HepG2 (cell line): ENCODE measurements around the gene LSS. TPM values are rescaled to one million over a fixed set of nuclear protein-coding genes. Genes with fewer than 3 reads are reported as not detected.

Experiments
- CAMTA2 ChIP-seq: sonication (generic); formaldehyde crosslinking; IDR thresholded peaks from 2 replicates; pipeline ENCODE4 v1.4.0; 2020; ENCODE audit warnings: mild to moderate bottlenecking, missing genetic modification reagents, borderline replicate concordance
- CREM ChIP-seq, 2 experiments: sonication (generic) in 1 of 2; formaldehyde crosslinking in 1 of 2; IDR thresholded peaks; 2 replicates each; pipeline versions ENCODE4 v1.4.0 to v1.6.1; 2016 to 2020; ENCODE audit warnings: antibody characterized with exemption in 1 of 2, mild to moderate bottlenecking in 1 of 2, missing genetic modification reagents in 1 of 2
- EED ChIP-seq: sonication (generic); formaldehyde crosslinking; IDR thresholded peaks from 2 replicates; pipeline ENCODE4 v1.5.0; 2020; ENCODE audit warnings: mild to moderate bottlenecking, missing genetic modification reagents
- FOSL2 ChIP-seq: sonication (generic); formaldehyde crosslinking; IDR thresholded peaks from 2 replicates; pipeline ENCODE4 v1.4.0; 2020; ENCODE audit warnings: missing genetic modification reagents
- FOXK2 ChIP-seq: fragments of 450-650 bp; IDR thresholded peaks from 2 replicates; pipeline ENCODE4 v1.6.1; 2016
- HMG20B ChIP-seq: conservative IDR thresholded peaks from 2 replicates; pipeline ENCODE4 v1.6.1; 2016; ENCODE audit warnings: missing genetic modification reagents, missing compliant biosample characterization
- HNRNPLL ChIP-seq: fragments of 200-400 bp; formaldehyde crosslinking; IDR thresholded peaks from 2 replicates; pipeline ENCODE4 v1.6.1; 2017; ENCODE audit warnings: mild to moderate bottlenecking, low read depth, low read length; ENCODE audit not compliant: poor library complexity, severe bottlenecking
- IRF2 ChIP-seq: IDR thresholded peaks from 2 replicates; pipeline ENCODE4 v1.6.1; 2018; ENCODE audit warnings: missing genetic modification reagents, missing compliant biosample characterization
- MEIS1 ChIP-seq: sonication (generic); formaldehyde crosslinking; IDR thresholded peaks from 2 replicates; pipeline ENCODE4 v1.9.0; 2021; ENCODE audit warnings: mild to moderate bottlenecking, missing genetic modification reagents, moderate library complexity, borderline replicate concordance
- NCOA1 ChIP-seq: sonication (generic); formaldehyde crosslinking; IDR thresholded peaks from 2 replicates; pipeline ENCODE4 v1.9.0; 2021; ENCODE audit warnings: missing genetic modification reagents
- NCOA2 ChIP-seq: sonication (generic); formaldehyde crosslinking; IDR thresholded peaks from 2 replicates; pipeline ENCODE4 v1.8.0; 2022; ENCODE audit warnings: inconsistent platforms
- NCOR1 ChIP-seq: fragments of 200-600 bp; sonication (generic); IDR thresholded peaks from 2 replicates; pipeline ENCODE4 v1.7.0; 2017; ENCODE audit warnings: antibody characterized with exemption, low read length, borderline replicate concordance
- NR2F1 ChIP-seq, 2 experiments: fragments of 450-650 bp in 1 of 2; formaldehyde crosslinking in 1 of 2; IDR thresholded peaks; 2 replicates each; pipeline versions ENCODE4 v1.5.0 to v1.6.1; 2016 to 2020; ENCODE audit warnings: mild to moderate bottlenecking in 1 of 2, missing compliant biosample characterization in 1 of 2, missing genetic modification reagents in 1 of 2, moderate library complexity in 1 of 2
- ONECUT2 ChIP-seq: sonication (generic); formaldehyde crosslinking; IDR thresholded peaks from 2 replicates; pipeline ENCODE4 v1.4.0; 2020; ENCODE audit warnings: missing genetic modification reagents
- PTBP1 ChIP-seq: fragments of 200-400 bp; formaldehyde crosslinking; IDR thresholded peaks from 2 replicates; pipeline ENCODE4 v1.6.1; 2018; ENCODE audit warnings: low read length, low read depth; ENCODE audit not compliant: poor library complexity, severe bottlenecking
- RFX1 ChIP-seq: fragments of 450-650 bp; IDR thresholded peaks from 2 replicates; pipeline ENCODE4 v1.6.1; 2017
- SALL2 ChIP-seq: sonication (generic); formaldehyde crosslinking; IDR thresholded peaks from 2 replicates; pipeline ENCODE4 v1.8.1; 2023; ENCODE audit warnings: mild to moderate bottlenecking, missing genetic modification reagents, inconsistent platforms
- THRA ChIP-seq: sonication (generic); formaldehyde crosslinking; IDR thresholded peaks from 2 replicates; pipeline ENCODE4 v1.4.0; 2020; ENCODE audit warnings: missing genetic modification reagents, borderline replicate concordance
- U2AF2 ChIP-seq: fragments of 200-400 bp; formaldehyde crosslinking; IDR thresholded peaks from 2 replicates; pipeline ENCODE4 v1.6.1; 2017; ENCODE audit warnings: low read depth, mild to moderate bottlenecking, low read length
- ZNF446 ChIP-seq: sonication (generic); formaldehyde crosslinking; IDR thresholded peaks from 2 replicates; pipeline ENCODE4 v1.5.0; 2020; ENCODE audit warnings: mild to moderate bottlenecking, missing genetic modification reagents
- ZNF556 ChIP-seq: sonication (generic); formaldehyde crosslinking; IDR thresholded peaks from 2 replicates; pipeline ENCODE4 v1.4.0; 2020; ENCODE audit warnings: mild to moderate bottlenecking, missing genetic modification reagents, borderline replicate concordance
- ZNF614 ChIP-seq: IDR thresholded peaks from 2 replicates; pipeline ENCODE4 v1.6.1; 2018; ENCODE audit warnings: missing biosample characterization, missing genetic modification reagents, inconsistent platforms, borderline replicate concordance
- ZNF687 ChIP-seq: sonication (generic); formaldehyde crosslinking; IDR thresholded peaks from 2 replicates; pipeline ENCODE4 v1.5.1; 2020; ENCODE audit warnings: mild to moderate bottlenecking, missing genetic modification reagents, moderate library complexity
- ZNF772 ChIP-seq: sonication (generic); formaldehyde crosslinking; IDR thresholded peaks from 2 replicates; pipeline ENCODE4 v1.5.0; 2020; ENCODE audit warnings: mild to moderate bottlenecking, missing genetic modification reagents
- ZNF777 ChIP-seq: sonication (generic); formaldehyde crosslinking; IDR thresholded peaks from 2 replicates; pipeline ENCODE4 v1.4.0; 2020; ENCODE audit warnings: missing genetic modification reagents
- polyA plus RNA-seq, 8 experiments: library from polyadenylated mRNA; depleted of rRNA in 3 of 8; stranded (reverse) in 7 of 8; unstranded in 1 of 8; fragments of >200 nt; fragmentation: Illumina TruSeq in 4 of 8; extraction: Trizol in 4 of 8; gene quantifications; 2 replicates each; pipeline versions ENCODE4 v1.2.1 to v1.2.3, GENCODE V29; 2011 to 2016; ENCODE audit warnings: low read depth in 4 of 8, missing spikeins in 1 of 8, mixed read lengths in 1 of 8; ENCODE audit not compliant: insufficient read depth in 1 of 8
- total RNA-seq, 5 experiments: library from RNA; depleted of rRNA; stranded (reverse); fragments of >200 nt; fragmentation: Illumina TruSeq; extraction: Trizol; gene quantifications; 2 replicates each; pipeline ENCODE4 v1.2.3, GENCODE V29; 2016; ENCODE audit warnings: low read depth in 1 of 5

The LSS gene
- total and polyA plus RNA-seq, 2 of the 13 experiments (the other 11 are each of a cell fraction or from before 2014, with no cell fraction given), result 72.6 to 113 TPM

- TF ChIP-seq ZNF614, result no peak; the same call in 1 of the 2 replicates
- TF ChIP-seq ONECUT2 (CRISPR knock-in tag), result no peak
- TF ChIP-seq NCOA2 (CRISPR knock-in tag), result peak; percentile 38; the same call in 1 of the 2 replicates
- peak; percentile 71; the same call in 1 of the 2 replicates for TF ChIP-seq ZNF446 (CRISPR knock-in tag)
- peak; percentile 92 for TF ChIP-seq ZNF687 (CRISPR knock-in tag)
- no peak for TF ChIP-seq PTBP1
- peak; percentile 51 to 74 for TF ChIP-seq NR2F1 (CRISPR knock-in tag; IDR thresholded peaks at IDR 0.05)
- TF ChIP-seq NCOA1 (CRISPR knock-in tag), result peak; percentile 37; the same call in 1 of the 2 replicates
- TF ChIP-seq EED (CRISPR knock-in tag), result no peak
- TF ChIP-seq ZNF777 (CRISPR knock-in tag), result no peak; the same call in 1 of the 2 replicates
- 0 out of 2 replicates have a peak, but pooled peaks have one; percentile 32 for TF ChIP-seq IRF2 (CRISPR knock-in tag)
- no peak for TF ChIP-seq THRA (CRISPR knock-in tag)
- no peak for TF ChIP-seq FOXK2
- TF ChIP-seq HNRNPLL, result peak; percentile 60
- TF ChIP-seq SALL2, result no peak
- TF ChIP-seq NCOR1, result no peak; the same call in 1 of the 2 replicates
- TF ChIP-seq ZNF556 (CRISPR knock-in tag), result no peak
- TF ChIP-seq RFX1, result no peak
- TF ChIP-seq MEIS1 (CRISPR knock-in tag), result 0 out of 2 replicates have a peak, but pooled peaks have one; percentile 43
- no peak for TF ChIP-seq CAMTA2 (CRISPR knock-in tag)
- TF ChIP-seq U2AF2, result no peak
- no peak for TF ChIP-seq HMG20B (CRISPR knock-in tag)
- peak; percentile 21; the same call in 1 of the 2 replicates for TF ChIP-seq FOSL2 (CRISPR knock-in tag)
- TF ChIP-seq CREM (IDR thresholded peaks at IDR 0.05), result no peak
- TF ChIP-seq CREM (CRISPR knock-in tag; IDR thresholded peaks at IDR 0.05), result no peak
- TF ChIP-seq ZNF772 (CRISPR knock-in tag), result 0 out of 2 replicates have a peak, but pooled peaks have one; percentile 49
Measured at GRCh38 chr21:46153247-46154154, 75.1 kb downstream of the LSS start (continued).
